NAMALWA (cell line): ENCODE results near the gene LMO4.

Experiments used
- DNase-seq: peaks from one replicate; pipeline ENCODE4 v3.0.0-alpha.2; 2015; ENCODE audit warnings: low spot score

Gene LMO4

DNA sequence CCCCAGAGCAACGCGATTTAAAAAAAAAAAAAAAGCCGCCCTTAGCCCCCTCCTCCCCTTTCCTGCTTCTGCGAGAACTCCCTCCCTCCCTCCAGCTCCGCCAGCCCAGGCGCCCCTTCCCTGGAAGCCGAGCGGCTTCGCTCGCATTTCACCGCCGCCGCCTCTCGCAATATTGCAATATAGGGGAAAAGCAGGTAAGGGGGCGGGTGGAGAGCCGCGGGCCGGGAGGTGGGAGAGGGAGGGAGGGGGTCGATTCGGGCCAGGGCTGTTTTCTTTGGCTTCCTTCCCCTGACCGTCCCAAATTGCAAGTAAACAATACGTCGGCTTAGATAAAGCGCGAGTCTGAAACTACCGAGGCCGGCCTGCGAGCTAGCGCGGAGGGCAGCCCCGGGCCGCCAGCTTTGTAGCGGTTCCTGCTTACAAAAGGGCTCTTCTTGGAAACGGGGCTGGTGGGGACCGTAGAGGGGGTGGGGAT is 408 bp downstream of the LMO4 start:
- peak; percentile 59 for DNase-seq

DNA sequence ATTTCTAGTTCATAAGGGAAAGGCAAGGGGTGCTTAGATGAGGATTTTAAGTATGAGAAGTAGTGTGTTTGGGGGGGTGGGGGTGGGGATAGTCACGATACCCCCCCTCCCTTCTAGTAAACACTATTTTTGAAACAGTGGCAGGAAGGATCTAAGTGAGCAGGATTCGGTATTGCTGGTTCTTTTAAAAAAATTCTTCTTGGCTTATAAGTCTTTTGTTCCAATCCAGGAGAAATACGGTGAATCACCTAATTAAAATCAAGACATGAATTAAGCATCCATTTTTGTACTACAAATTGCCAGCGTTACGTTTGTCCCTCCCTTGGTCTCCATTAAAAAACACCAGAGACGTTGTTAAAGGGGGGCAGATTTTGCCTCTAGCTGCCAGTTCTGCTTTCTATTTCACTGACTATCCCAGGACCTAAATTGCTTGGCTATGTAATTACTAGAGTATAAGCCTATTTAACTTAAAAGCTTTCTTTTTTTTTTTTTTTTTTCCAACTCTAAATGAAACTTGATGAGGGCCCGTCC is 911 bp downstream of the LMO4 start:
- DNase-seq, result peak; percentile 67

DNA sequence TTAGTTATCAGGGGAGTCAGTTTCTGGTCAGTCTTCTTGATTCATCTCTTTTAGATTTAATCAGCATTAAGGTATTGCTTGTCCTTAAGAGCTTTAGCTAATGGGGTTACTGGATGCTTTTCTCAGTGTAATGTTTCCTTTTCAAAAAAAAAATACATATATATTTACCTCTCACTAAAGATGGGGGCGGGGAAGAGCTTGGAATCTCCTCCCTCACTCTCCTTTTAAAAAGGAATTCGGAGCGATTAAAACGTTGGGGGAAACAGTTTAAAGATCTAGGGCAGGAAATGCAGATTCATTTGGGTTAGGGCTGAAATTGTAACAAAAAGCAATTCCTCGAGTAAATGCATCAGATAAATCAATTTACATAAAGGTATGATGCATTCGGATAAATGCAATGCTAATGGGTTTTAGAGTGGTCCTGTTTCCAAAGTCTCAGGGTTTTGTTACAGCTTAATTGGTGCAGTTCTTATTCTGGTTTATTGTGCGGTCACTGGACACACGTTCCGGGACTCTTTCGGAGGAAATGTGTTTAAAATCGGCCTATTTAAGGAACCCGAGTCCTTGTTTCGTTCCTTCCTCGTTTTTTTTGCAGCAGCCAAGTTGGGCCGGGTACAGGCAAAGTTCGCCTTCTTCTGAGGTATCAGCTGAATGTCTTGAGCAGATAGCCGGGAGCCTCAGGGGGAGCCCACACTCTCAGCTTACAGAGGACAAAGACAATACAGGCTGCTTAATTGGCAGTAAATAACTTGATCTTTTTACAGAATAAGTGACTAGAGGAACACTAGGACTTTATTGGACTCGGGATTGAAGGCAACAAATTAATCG is 1.6 kb downstream of the LMO4 start:
- peak; percentile 68 for DNase-seq

DNA sequence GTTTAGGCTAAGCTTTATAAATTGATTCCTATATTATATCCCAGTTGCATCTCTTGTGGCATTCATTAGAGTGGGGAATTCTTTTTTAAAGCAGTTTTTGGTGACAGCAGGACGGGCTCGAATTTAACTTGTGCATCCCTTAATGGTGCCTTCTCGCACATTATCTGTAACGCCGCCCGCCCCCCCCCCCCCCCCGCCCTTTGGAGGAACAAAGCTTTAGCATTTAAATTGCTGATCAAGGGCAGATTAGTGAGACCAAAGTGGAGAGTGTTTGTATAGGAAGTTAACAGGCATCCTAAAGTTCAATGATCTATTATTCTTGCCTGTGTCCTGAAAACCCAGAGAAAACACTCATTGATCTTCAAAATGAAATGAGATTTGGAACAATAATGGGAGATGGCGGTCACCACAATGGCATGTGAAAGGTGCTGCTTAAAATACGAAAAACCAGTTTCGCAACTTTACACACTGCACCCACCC is 2.2 kb downstream of the LMO4 start:
- peak; percentile 68 for DNase-seq

DNA sequence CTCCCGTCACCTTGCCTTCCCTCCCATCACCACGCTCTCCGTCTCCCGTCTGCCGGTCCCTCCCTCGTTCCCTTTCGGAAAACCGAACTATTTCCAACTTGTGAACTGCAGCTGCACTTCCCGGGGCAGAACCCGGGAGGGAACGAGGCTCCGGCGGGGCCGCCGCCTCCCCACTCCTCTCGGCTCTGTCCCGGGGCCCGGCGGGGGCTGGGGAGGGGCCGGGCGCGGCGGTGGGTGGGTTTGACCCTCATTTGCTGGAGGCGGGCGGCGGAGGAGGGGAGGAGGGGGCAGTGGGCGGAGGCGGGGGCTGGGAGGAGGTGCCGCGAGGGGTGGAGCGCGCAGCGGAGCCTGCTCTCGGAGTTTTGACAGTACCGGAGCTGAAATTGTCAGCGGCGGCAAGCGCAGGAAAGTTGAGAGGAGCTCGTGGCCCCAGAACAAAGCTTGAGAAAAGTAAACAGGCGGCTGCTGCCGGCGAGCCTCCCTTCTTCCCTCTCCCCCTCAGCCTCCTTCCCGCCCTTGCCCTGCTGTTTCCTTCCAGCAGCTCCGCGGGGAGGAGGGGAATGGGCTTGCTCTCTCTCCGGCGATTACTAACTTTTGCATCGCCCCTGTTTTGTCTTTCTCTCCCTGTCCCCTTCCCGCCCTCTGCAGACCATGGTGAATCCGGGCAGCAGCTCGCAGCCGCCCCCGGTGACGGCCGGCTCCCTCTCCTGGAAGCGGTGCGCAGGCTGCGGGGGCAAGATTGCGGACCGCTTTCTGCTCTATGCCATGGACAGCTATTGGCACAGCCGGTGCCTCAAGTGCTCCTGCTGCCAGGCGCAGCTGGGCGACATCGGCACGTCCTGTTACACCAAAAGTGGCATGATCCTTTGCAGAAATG is 2.9 kb downstream of the LMO4 start:
- peak; percentile 77 for DNase-seq

DNA sequence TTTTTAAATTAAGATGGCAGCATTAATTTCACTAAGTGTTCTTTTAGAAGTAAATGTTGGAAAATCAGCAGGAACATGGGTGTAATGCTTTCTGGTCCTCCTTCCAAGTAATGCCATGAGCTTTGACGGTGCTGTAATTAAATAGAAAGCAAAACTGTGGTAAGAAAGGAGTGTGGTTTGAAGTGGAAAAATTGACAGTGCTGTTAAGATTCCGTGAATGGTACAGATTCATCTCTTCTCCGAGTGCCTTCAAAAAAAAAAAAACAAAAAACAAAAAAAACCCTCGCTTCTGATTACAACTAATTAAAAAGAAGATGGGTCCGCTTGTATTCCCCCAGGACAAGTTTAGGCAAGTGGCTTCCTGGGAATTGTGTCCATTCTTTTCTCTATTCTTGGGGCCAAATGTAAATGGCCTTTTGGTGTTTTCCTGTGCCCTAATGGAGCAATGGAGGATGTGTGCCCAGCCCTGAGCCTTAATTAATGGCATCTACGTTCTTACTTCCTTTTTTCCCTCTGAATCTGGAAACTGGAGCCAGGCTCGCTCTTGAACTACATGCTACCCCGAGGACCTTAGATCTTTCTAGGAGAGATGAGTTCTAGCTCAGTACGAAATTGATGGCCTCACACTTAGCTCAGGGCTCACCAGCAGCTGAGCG is 5.1 kb downstream of the LMO4 start:
- DNase-seq, result peak; percentile 57

DNA sequence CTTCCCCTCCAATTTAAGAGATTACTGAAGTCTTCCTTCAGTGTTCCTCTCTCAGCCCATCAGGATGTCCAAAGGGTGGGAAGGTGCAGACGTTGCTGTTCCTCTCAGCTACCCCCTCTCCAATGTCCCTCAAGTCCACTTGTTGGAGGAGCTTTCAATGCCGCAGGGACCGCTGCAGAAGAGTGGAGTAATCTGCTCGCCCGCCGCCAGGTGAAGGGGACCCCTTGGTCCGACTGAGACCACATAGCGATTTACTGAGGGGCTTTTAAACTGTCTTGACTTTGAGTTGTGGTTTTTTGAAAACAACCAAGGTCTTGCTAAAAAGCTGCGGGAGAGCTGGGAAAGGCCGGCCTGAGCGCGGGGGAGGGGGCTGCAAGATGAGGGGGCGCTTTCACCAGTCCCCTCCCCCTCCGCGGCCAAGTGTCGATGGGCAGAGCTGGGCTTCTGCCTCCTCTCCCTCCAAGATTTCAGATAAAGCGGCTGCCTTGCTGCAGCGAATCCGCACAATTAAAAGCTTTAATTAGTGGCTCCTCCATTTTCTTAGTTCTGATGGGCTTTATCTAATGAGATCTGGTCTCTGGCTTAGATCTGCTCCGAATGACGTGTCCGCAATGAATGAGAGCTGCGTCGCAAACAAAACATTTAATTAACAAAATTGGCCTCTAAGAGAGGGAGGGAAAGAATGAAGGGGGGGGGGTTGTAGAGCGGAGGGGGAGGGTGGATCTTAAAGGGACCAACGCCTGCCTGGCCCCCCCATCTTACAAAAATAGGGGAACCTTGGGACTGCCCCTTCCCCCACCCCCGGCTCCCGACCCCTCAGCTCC is 5.9 kb downstream of the LMO4 start:
- peak; percentile 58 for DNase-seq

DNA sequence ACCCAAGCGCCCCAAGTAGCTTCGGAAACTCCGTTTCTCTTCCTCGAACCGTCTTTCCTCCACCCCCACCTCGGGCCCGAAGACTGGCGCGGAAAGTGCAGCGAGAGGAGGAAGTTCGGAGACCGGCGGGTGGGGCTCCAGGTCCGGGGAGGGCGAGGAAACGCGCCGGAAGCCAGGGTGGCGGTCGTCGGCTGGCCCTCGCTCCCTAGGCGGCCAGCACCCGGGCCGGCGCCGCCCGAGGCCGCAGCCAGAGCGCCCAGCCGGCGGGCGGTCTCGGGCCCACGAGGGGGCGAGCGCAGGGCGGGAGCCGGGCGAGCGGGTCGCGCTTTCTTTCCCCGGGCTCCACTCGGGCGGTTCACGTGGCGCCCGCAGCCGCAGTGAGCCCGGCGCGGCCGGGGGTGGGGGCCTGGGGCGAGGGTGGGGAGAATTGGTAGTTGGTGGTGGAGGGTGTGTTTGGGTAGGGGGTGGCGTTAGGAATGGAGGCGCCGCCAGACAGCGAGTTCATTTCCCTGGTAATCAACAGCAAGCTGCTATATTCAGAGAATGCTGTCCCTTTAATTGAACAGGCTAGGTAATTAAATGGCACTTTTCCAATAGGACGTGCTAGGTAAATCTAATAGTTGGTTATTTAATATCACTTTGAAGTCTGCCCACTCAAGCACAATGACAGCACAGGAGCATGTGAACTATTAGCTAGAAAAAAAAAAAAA is 6.7 kb downstream of the LMO4 start:
- DNase-seq, result peak; percentile 74

DNA sequence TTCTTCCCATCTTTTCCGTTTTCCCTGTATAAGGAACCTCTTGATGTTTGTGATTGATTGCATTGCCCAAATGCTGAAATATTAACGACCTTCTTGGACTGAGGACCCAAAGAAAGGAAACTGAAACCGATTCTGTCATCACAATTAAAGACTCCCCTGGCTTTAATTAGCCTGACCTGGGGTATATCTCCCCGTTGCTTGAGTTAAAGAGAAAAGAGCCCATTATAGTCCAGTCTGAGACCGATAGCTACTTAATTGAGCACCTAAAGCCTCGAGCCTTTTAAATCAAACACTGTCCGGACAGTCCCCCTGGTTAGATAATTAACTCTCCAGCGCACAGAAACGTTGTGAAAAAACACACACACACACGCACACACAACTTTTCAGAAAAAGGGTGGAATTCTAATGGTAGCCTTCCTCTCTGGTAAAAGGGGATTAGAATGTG is 8.0 kb downstream of the LMO4 start:
- DNase-seq, result no peak

DNA sequence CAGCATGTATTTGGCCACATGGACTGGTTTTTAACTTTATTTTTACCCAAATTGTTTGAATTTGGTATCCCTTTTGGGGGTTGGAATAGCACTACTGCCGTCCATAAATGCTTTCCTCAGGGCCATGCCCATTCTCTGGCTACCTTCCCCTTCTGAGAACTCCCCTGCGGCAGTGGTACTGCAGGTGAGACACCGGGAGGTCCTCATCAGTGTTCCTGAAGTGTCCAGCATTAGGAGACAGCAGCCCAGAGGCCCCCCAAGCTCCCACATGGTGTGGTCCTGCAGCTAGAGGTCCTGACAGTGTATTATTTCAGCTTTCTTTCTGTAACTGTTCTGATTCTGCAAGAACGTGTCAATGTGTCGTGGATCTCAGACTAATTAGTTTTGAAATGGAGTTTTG is 8.9 kb downstream of the LMO4 start:
- DNase-seq, result no peak

DNA sequence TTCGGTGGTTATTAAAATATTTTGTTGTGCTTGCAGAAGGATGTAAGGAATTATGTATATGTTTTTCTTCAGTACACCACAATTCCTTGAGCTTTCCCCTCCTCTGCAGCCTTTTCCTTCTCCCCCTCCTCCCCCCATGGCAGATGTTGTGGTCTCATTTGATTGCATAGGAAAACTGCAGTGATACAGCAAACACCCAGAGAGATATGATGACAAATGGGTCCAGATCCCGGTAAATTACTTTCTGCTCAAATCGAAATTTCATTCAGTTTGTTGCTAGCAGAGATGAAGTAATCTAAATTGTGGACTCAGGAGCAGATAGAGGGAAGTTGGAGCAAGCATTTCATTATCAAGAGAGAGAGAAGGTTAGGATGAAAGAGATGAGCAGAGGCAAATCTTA is 9.9 kb downstream of the LMO4 start:
- no peak for DNase-seq

DNA sequence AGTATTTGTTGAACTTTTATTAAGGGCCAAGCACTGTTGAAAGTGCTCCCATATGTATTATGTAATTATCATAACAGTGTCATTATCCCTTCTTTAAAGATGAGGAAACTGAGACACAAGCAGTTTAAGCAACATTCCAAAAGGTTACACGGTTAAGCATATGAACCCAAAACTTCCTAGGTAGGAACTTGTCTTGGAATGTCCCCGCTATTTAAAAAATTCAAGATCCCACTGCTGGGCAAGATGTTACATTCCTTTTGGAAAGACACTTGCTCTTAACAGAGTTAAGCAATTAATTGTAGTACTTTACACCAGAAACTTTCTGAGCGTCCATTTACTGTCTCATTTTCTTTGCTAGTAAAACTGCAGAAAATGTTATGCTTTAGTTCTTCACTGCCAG is 15.6 kb downstream of the LMO4 start:
- DNase-seq, result no peak

DNA sequence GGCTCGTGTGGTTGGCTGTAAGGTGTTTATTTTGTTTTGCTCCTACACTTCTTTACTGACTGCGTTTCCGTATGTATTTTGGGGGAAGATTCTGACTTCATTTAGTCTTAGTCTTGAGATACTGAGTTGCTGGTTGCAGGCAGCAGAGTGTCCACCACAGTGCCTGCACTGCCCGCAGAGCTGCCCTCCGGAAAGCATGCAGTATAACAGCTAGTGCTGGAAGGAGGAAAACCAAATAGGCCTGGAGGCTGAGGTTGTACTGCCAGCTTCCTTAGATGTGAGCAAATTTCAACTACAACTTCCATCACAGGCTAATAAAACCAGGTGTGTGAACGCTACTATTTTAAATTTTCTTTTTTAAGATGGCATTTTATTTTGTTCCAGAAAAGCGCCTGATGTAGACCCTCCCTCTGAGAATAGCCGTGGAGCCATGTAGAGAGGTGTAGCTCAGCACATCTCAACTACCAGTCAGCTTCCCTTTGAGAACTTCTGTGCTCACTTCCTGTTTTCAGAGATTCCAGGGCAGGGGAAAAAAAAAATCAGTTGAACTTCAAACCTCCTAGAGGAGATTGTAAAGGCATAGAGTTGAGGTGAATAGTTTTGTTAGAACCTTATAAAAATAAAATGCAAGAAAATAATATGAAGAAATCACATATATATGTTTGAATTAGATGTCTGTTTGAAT is 17.6 kb downstream of the LMO4 start:
- DNase-seq, result no peak

DNA sequence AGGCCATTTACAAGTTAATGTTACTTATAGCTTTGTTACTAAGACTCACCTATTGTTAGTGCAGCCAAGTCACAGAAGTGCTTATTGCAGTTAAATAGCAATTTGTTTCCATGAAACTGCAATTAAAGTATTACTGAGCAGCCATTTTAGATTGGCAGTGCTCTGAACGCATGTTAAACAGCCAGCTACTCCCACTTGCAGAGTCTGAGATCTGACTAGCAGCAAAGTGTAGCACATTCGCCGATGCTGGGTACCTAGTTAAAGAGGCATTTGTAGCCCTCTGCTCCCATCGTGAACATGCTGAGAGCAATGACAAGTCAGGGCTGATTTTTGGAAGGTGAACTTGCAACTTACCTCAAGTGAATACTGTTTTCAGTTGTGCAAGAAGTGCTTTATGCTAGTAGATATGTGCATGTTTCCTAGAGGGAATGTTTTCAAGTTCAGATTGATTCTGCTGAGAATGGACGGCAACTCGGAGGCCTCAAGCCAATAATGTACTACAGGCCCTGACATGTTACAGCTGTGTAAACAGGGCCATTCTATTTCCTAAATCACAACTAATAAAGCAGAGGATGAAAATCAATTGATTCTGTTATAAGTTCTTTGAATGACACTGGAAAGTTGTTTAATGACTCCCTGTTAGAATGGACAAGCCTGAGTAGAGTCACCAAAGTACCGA is 19.8 kb downstream of the LMO4 start:
- DNase-seq, result no peak

DNA sequence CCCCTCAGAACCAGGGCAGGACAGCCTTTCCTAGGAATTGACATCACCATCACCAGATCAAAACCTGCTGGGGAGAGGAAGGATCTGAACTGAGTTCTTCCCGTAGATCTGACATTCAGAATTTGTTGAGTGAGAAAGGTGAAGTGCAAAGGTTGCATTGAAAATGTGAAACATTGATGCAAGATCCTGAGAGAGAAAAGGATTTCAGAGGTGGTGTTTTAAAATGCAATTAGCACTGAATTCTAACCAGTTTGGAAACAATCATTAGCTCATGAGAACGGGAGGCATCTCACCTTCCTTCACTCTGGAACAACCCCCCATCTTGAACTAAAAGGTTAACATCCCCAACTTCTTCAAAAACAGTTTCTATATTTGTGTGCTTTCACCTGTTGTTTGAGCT is 20.4 kb downstream of the LMO4 start:
- no peak for DNase-seq

DNA sequence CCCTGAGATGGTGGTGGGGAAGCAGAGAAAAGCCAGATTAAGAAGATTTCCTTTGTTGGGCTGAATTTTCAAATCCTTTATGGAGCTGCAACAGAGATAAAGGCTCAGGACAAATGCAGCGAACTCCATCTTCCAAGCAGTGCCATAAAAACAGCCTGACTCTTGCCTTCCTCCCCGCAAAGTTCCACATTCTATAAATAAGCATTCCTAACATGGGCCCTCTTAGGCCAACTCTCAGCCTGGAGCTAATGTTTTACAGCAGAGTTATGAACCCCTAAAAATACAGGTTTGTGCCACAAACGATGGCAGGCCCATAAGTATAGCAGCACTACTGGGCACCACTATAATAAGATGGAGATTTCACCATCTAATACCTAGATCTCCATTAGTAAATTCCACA is 27.2 kb downstream of the LMO4 start:
- no peak for DNase-seq

DNA sequence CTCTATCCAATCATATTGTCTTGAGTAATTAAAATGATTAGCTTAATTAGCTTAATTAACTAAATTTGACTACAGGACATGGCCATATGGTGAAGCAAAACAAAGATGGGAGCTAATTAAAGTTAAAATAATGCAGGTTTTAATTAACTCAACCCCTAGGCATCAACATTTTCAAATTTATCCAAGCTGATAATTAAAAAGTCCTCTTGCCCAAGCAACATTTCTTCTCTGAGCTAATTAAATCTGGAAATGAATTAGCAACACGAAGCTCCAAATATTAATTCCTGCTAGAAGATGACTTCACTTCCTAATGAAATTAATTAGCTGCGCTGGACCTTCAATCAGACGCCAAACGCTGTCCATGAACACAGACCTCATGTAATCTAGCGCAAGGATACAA is 27.9 kb downstream of the LMO4 start:
- DNase-seq, result no peak

DNA sequence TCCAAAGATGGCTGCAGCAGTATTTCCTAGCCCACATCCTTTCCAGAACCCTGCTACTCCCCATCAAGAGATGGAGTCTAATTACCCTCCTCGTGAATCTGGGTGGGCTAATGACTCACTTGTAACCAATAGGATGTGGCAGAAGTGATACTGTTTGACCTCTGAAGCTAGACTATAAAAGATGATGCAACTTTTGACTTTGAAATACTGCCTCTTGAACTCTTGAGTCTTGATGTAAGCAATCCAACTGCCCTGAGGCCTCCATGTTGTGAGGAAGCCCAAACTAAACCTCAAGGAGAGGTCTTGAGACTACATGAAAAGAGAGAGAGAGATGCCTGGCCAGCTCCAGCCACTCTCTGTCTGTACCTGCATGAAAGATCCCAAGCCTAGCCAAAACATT is 29.5 kb downstream of the LMO4 start:
- DNase-seq, result no peak

DNA sequence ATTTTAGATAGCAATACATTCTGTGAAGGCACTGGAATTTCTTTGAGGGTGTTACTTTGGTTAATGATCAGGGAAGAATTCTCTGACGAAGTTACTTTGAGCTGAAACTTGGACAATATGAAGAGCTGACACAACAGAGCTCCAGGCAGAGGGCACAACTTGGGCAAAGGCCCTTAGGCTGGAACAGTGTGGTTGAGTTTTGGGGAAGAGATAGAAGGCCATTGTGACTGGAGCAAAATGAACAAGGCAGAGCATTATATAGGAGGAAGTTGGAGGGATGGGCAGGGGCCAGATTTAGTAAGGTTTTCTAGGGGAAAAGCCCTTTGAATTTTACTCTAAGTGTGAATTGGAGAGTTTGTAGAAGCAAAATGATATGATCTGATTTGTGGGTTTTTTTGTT is 30.9 kb downstream of the LMO4 start:
- no peak for DNase-seq
